HL-60 (cell line): Measurements from ENCODE around the gene SLC4A4.

Source experiments
- DNase-seq, 2 experiments: peaks; one replicate each; pipeline ENCODE4 v3.0.0-alpha.2; 2010 to 2020; ENCODE audit warnings: low read depth in 1 of 2, low spot score in 1 of 2
- H3K27ac ChIP-seq: fragments of 250-450 bp; sonication (Bioruptor Pico); replicated peaks from 2 replicates; pipeline ENCODE4 v1.5.1; 2020; ENCODE audit warnings: mild to moderate bottlenecking, moderate library complexity
- H3K27me3 ChIP-seq: fragments of 250-450 bp; sonication (Bioruptor Pico); 2 replicates; pipeline ENCODE4 v1.5.1; 2021; ENCODE audit warnings: mild to moderate bottlenecking, moderate library complexity; ENCODE audit not compliant: insufficient read depth, poor library complexity, severe bottlenecking
- H3K4me3 ChIP-seq: replicated peaks from 2 replicates; pipeline ENCODE4 v1.5.1; 2011; ENCODE audit warnings: mild to moderate bottlenecking, control low read depth, low read length; ENCODE audit not compliant: insufficient read depth
- CTCF ChIP-seq: IDR thresholded peaks from one replicate; pipeline ENCODE4 v1.5.1; 2011; ENCODE audit warnings: low read length, control low read depth, inconsistent platforms; ENCODE audit not compliant: insufficient read depth
- GABPA ChIP-seq: IDR thresholded peaks from 2 replicates; pipeline ENCODE4 v1.6.1; 2012; ENCODE audit warnings: low read depth
- POLR2AphosphoS5 ChIP-seq: IDR thresholded peaks from 2 replicates; pipeline ENCODE4 v1.6.1; 2012; ENCODE audit warnings: low read depth
- SPI1 ChIP-seq: IDR thresholded peaks from 2 replicates; pipeline ENCODE4 v1.6.1; 2012; ENCODE audit warnings: low read depth, mild to moderate bottlenecking, borderline replicate concordance
- TF ChIP-seq, protein P1 (sequence below): IDR thresholded peaks from 2 replicates; pipeline ENCODE4 v1.6.1; 2012; ENCODE audit warnings: low read depth; ENCODE audit not compliant: insufficient replicate concordance

Gene SLC4A4

GRCh38 chr4:71559957-71560571 lies 221.2 kb downstream of the SLC4A4 start:
- H3K27ac ChIP-seq: no peak overlapping the region
- no peaks in the 10 kb centered on the region for H3K27me3 ChIP-seq
- no peak for DNase-seq
- TF ChIP-seq POLR2AphosphoS5 (no peak), SPI1 (no peak), GABPA (no peak), CTCF (no peak)
- TF ChIP-seq, protein P1, sequence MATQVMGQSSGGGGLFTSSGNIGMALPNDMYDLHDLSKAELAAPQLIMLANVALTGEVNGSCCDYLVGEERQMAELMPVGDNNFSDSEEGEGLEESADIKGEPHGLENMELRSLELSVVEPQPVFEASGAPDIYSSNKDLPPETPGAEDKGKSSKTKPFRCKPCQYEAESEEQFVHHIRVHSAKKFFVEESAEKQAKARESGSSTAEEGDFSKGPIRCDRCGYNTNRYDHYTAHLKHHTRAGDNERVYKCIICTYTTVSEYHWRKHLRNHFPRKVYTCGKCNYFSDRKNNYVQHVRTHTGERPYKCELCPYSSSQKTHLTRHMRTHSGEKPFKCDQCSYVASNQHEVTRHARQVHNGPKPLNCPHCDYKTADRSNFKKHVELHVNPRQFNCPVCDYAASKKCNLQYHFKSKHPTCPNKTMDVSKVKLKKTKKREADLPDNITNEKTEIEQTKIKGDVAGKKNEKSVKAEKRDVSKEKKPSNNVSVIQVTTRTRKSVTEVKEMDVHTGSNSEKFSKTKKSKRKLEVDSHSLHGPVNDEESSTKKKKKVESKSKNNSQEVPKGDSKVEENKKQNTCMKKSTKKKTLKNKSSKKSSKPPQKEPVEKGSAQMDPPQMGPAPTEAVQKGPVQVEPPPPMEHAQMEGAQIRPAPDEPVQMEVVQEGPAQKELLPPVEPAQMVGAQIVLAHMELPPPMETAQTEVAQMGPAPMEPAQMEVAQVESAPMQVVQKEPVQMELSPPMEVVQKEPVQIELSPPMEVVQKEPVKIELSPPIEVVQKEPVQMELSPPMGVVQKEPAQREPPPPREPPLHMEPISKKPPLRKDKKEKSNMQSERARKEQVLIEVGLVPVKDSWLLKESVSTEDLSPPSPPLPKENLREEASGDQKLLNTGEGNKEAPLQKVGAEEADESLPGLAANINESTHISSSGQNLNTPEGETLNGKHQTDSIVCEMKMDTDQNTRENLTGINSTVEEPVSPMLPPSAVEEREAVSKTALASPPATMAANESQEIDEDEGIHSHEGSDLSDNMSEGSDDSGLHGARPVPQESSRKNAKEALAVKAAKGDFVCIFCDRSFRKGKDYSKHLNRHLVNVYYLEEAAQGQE: no peak
- no peak overlapping the region for H3K4me3 ChIP-seq

- H3K27me3 ChIP-seq: no peaks in the 10 kb centered on the region
- no peak overlapping the region for H3K27ac ChIP-seq
- H3K4me3 ChIP-seq: no peak overlapping the region
- DNase-seq: no peak
- no peak for TF ChIP-seq POLR2AphosphoS5
- no peak for TF ChIP-seq GABPA
- TF ChIP-seq, protein P1: no peak
- no peak for TF ChIP-seq SPI1
- no peak for TF ChIP-seq CTCF
Observed at GRCh38 chr4:71564775-71565174, 226.0 kb downstream of the SLC4A4 start.

- DNase-seq: no peak
- H3K27ac ChIP-seq: no peak overlapping the region
- TF ChIP-seq SPI1 (no peak), GABPA (no peak), CTCF (no peak), POLR2AphosphoS5 (no peak)
- TF ChIP-seq, protein P1: no peak
- H3K4me3 ChIP-seq: no peak overlapping the region
- H3K27me3 ChIP-seq: no peaks in the 10 kb centered on the region
Observed at GRCh38 chr4:71566856-71567255, 228.0 kb downstream of the SLC4A4 start.
